ENCODE data around the gene RPS6KA2. TPM values are rescaled to one million over a fixed set of nuclear protein-coding genes. Genes with fewer than 3 reads are reported as not detected.

RPS6KA2 gene
- total RNA-seq = 17.1 TPM

- peak; percentile 99 for ATAC-seq
Observed at GRCh38 chr6:166627033-166627874, at the start of gene RPS6KA2. TSS of gene RPS6KA2 (minus strand) at chr6:166627251. CDS start at chr6:166627019, 232 bp downstream.

- no peak for ATAC-seq
Observed at GRCh38 chr6:166676270-166676860, 49.3 kb upstream of the RPS6KA2 start.

- ATAC-seq = no peak
Observed at GRCh38 chr6:166675736-166676135, 48.7 kb upstream of the RPS6KA2 start.

GRCh38 chr6:166673309-166673708 is 46.3 kb upstream of the RPS6KA2 start:
- ATAC-seq = no peak

- ATAC-seq = no peak
Observed at GRCh38 chr6:166672624-166673206, 45.7 kb upstream of the RPS6KA2 start.

GRCh38 chr6:166672146-166672545 is 45.1 kb upstream of the RPS6KA2 start:
- no peak for ATAC-seq

GRCh38 chr6:166671434-166672081 is 44.5 kb upstream of the RPS6KA2 start:
- ATAC-seq = no peak

- ATAC-seq = no peak
Observed at GRCh38 chr6:166670894-166671293, 43.8 kb upstream of the RPS6KA2 start.

- no peak for ATAC-seq
Observed at GRCh38 chr6:166670013-166670412, 43.0 kb upstream of the RPS6KA2 start.

- ATAC-seq = no peak
Observed at GRCh38 chr6:166667796-166668610, 41.0 kb upstream of the RPS6KA2 start.

GRCh38 chr6:166664135-166664534 is 37.1 kb upstream of the RPS6KA2 start:
- no peak for ATAC-seq

GRCh38 chr6:166663568-166663967 is 36.5 kb upstream of the RPS6KA2 start:
- ATAC-seq = no peak

GRCh38 chr6:166662690-166663089 is 35.6 kb upstream of the RPS6KA2 start:
- no peak for ATAC-seq

GRCh38 chr6:166661327-166662085 is 34.5 kb upstream of the RPS6KA2 start:
- no peak for ATAC-seq

- ATAC-seq = no peak
Observed at GRCh38 chr6:166660157-166660688, 33.2 kb upstream of the RPS6KA2 start.

GRCh38 chr6:166659581-166659980 is 32.5 kb upstream of the RPS6KA2 start:
- ATAC-seq = no peak

GRCh38 chr6:166658792-166659150 is 31.7 kb upstream of the RPS6KA2 start:
- no peak for ATAC-seq

- no peak for ATAC-seq
Observed at GRCh38 chr6:166658115-166658791, 31.2 kb upstream of the RPS6KA2 start.

- ATAC-seq = no peak
Observed at GRCh38 chr6:166657531-166657930, 30.5 kb upstream of the RPS6KA2 start.

- no peak for ATAC-seq
Observed at GRCh38 chr6:166656230-166657151, 29.4 kb upstream of the RPS6KA2 start.

Data from esophagus mucosa (tissue), 1 donor.